Breast epithelium (tissue), 3 donors: ENCODE data around the gene MYO1C.

Experiments
- CTCF ChIP-seq, 3 donors: fragments of 450-650 bp; IDR thresholded peaks; one replicate each; pipeline ENCODE4 v1.5.1; 2016 to 2017; ENCODE audit warnings: antibody characterized with exemption in 3 of 3, mild to moderate bottlenecking in 3 of 3, moderate library complexity in 3 of 3
- POLR2A ChIP-seq: fragments of 450-650 bp; IDR thresholded peaks from one replicate; pipeline ENCODE4 v1.6.1; 2016; ENCODE audit warnings: antibody characterized with exemption, mild to moderate bottlenecking, moderate library complexity

- TF ChIP-seq CTCF (IDR thresholded peaks at IDR 0.05) (no peak), POLR2A (no peak)
These were observed 53.8 kb downstream of the MYO1C start for GRCh38 chr17:1438593-1439083.
